Measurements from ENCODE around the gene DEGS2.

Gene DEGS2

DNA sequence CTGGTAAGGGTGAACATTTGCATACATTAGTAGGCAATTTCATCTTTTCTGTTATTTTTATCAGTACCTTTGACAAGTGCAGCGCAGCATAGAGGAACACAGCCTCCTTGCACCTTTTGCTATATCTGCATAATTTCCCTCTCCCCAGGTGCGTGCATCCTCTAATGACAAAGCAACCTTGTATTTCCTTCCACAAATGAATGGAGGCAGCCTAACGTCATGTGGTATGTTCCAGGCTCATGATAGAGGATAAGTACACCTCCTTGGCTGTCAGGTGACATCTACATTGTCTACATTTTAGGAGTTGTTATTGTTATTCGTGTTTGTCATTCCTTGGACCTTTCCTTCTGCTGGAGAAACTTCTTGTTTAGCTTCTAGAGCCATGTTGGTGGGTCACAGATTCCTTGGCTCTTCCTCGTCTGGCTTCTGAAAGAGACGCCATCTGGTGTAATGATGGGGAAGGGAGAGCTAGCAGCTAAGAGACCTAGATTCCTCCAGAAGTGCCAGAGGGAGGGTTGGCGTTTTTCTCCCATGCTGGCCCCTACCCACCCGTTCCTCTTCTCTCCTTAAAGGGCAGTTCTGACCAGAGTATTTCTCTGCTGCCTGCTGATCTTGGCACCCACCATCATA lies 57.2 kb downstream of the DEGS2 start:
- no peak overlapping the region for H3K4me3 ChIP-seq (ENCODE audit: low read depth, low read length)
- TF ChIP-seq, protein P1, sequence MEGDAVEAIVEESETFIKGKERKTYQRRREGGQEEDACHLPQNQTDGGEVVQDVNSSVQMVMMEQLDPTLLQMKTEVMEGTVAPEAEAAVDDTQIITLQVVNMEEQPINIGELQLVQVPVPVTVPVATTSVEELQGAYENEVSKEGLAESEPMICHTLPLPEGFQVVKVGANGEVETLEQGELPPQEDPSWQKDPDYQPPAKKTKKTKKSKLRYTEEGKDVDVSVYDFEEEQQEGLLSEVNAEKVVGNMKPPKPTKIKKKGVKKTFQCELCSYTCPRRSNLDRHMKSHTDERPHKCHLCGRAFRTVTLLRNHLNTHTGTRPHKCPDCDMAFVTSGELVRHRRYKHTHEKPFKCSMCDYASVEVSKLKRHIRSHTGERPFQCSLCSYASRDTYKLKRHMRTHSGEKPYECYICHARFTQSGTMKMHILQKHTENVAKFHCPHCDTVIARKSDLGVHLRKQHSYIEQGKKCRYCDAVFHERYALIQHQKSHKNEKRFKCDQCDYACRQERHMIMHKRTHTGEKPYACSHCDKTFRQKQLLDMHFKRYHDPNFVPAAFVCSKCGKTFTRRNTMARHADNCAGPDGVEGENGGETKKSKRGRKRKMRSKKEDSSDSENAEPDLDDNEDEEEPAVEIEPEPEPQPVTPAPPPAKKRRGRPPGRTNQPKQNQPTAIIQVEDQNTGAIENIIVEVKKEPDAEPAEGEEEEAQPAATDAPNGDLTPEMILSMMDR (IDR thresholded peaks at IDR 0.05; ENCODE audit: insufficient read depth, low read depth, low read length, missing control alignments): no peak
- no peak for DNase-seq (ENCODE audit: low read depth)

DNA sequence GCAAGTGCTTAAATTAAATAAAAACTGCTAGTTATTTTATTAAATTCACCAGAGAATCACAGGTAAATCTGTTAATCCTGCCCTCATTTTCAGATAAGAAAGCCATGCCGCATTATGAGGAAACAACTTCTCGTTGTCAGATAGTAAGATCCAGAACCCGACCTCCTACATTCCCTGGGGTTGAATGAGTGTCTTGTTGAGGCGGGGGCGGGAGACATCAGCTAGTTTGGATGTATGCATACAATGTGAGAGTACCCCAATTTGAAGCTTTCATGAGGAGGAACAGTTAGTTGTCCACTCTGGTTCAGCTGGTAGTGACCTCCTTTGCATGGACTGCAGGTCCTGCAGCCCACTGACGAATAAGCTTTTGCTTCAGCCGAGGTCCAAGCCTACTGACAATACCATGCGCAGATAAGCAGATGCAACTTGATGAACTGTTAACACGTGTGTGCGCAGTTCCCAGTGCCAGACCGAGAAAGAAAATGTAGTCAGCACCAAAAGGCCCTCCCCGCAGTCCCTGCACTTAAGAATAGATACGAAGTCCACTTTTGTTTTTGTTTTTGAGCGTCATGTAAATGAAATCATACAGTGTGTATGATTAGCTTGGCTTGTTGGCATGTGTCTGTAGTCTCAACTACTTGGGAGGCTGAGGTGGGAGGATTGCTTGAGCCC lies 59.3 kb downstream of the DEGS2 start:
- TF ChIP-seq, protein P1 (IDR thresholded peaks at IDR 0.05; ENCODE audit: insufficient read depth, low read depth, low read length, missing control alignments): no peak
- H3K4me3 ChIP-seq (ENCODE audit: low read depth, low read length): no peak overlapping the region
- DNase-seq (ENCODE audit: low read depth): no peak

DNA sequence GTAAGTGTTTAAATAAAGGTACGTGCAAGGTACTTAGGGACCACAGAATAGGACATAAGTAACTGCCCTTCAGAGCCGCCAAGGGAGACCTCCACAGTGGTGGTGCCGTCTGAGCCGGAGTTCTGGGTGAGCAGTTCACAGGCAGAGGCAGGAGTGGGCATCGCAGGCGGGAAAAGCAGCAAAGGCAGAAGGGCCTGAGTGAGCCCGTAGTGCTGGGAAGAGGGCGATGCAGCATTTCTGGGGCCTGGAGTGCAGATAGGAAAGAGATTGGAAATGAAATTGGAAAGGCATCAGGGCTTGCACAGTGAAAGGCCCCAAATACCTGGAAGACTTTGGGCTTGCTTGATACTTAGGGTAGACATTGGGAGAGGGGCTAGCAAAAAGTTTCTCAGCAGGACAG lies 61.3 kb downstream of the DEGS2 start:
- DNase-seq (ENCODE audit: low read depth): no peak
- no peak overlapping the region for H3K4me3 ChIP-seq (ENCODE audit: low read depth, low read length)
- TF ChIP-seq, protein P1 (IDR thresholded peaks at IDR 0.05; ENCODE audit: insufficient read depth, low read depth, low read length, missing control alignments): no peak

DNA sequence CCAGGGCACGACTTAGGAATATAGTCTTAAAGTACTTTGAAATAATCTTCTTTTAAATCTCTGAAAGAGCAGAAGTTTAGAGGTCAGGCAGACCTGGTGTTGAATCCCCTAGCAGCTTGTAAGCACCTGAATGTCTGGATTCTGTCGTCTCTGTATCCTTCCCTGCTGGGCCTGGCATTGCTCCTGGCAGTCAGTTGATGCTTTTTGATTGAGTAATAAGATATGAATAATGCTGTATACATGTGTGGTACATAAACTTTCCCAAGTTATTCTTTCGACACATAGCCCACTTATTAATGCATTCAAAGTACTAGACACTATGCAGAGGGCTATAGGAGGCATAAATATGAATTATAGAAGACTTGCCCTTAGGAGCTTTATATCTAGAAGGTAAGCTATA lies 62.8 kb downstream of the DEGS2 start:
- no peak overlapping the region for H3K4me3 ChIP-seq (ENCODE audit: low read depth, low read length)
- TF ChIP-seq, protein P1 (IDR thresholded peaks at IDR 0.05; ENCODE audit: insufficient read depth, low read depth, low read length, missing control alignments): no peak
- DNase-seq (ENCODE audit: low read depth): no peak

Data from GM12865 (cell line).